Brain microvascular endothelial cell (primary cell): ENCODE results near the gene ZNF45.
"Not testable (repeated sequence)": the region's sequence is repeated elsewhere in the genome, so short reads cannot be mapped to it uniquely, and the experiment has no call there.

ENCODE experiments used
- DNase-seq: peaks from one replicate; pipeline ENCODE4 v3.0.0-alpha.2; 2020
- H3K27ac ChIP-seq: fragments of 250-450 bp; sonication (Bioruptor Pico); 2 replicates; pipeline ENCODE4 v1.5.1; 2020; ENCODE audit warnings: mild to moderate bottlenecking, moderate library complexity
- H3K27me3 ChIP-seq: fragments of 250-450 bp; sonication (Bioruptor Pico); replicated peaks from 2 replicates; pipeline ENCODE4 v1.5.1; 2020; ENCODE audit warnings: mild to moderate bottlenecking
- H3K36me3 ChIP-seq: fragments of 250-450 bp; sonication (Bioruptor Pico); replicated peaks from 2 replicates; pipeline ENCODE4 v1.5.1; 2020; ENCODE audit warnings: mild to moderate bottlenecking
- H3K4me3 ChIP-seq: 2 replicates; pipeline ENCODE4 v1.5.1; 2011; ENCODE audit warnings: low read depth, mild to moderate bottlenecking, control low read depth, low read length, moderate library complexity
- CTCF ChIP-seq: IDR thresholded peaks from 2 replicates; pipeline ENCODE4 v1.5.1; 2011; ENCODE audit warnings: low read depth, mild to moderate bottlenecking, moderate library complexity, low read length, control low read depth, inconsistent platforms; ENCODE audit errors: missing control alignments
- in situ Hi-C: cut with HindIII; loops from 2 replicates; pipeline ENCODE4 v1.10.0; 2017; ENCODE audit warnings: low sequenced_read_pairs, low pct_ligation_motif_present

The ZNF45 gene

GRCh38 chr19:43880483-43880882, 54.6 kb downstream of the ZNF45 start:
- no peak for DNase-seq
- no peaks in the 10 kb centered on the region for H3K27me3 ChIP-seq
- in situ Hi-C loops, result no loop called here

GRCh38 chr19:43872547-43873336, 62.3 kb downstream of the ZNF45 start:
- Histone ChIP-seq H3K27ac (no peak overlapping the region), H3K36me3 (no peaks in the 10 kb centered on the region), H3K4me3 (no peak overlapping the region), H3K27me3 (no peaks in the 10 kb centered on the region)
- no peak for DNase-seq
- in situ Hi-C loops, result no loop called here
- no peak for TF ChIP-seq CTCF

More at GRCh38 chr19:43880483-43880882, 54.6 kb downstream of the ZNF45 start:
- no peak for TF ChIP-seq CTCF
- Histone ChIP-seq H3K36me3 (no peaks in the 10 kb centered on the region), H3K4me3 (no peak overlapping the region), H3K27ac (no peak overlapping the region)

- H3K36me3 ChIP-seq, in situ Hi-C loops, H3K27me3 ChIP-seq, DNase-seq, H3K27ac ChIP-seq, H3K4me3 ChIP-seq: not testable (repeated sequence)
These were observed 68.2 kb downstream of the ZNF45 start for GRCh38 chr19:43866923-43867322.
